Measurements from ENCODE around the gene SUFU.

Gene SUFU

DNA sequence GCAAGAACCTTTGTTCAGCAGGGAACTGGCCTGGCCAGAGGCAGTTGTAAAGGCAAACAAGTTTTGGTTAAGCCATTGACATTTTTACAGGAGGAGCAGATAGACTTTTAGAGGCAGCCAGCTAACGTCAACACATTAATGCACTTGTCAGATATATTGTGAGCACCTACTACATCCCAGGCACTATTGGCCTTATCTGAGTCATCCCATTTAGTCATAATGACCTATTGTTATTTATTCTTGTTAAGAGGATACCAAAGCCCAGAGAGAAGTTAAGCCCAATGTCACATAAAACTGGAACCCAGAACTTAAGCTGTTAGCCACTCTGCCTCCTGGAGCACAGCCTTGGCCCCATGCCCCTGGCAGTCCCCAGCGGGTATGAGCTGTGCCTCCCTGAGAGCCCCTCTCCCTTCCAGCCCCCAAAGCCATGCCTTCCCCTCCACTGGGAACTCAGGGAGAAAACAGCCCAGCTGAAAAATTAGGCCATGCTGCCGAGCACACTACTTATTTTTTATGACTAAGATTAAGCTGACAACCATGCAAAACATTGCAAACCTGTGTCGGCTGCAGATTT is 107.8 kb downstream of the SUFU start:
- TF ChIP-seq, protein P1, sequence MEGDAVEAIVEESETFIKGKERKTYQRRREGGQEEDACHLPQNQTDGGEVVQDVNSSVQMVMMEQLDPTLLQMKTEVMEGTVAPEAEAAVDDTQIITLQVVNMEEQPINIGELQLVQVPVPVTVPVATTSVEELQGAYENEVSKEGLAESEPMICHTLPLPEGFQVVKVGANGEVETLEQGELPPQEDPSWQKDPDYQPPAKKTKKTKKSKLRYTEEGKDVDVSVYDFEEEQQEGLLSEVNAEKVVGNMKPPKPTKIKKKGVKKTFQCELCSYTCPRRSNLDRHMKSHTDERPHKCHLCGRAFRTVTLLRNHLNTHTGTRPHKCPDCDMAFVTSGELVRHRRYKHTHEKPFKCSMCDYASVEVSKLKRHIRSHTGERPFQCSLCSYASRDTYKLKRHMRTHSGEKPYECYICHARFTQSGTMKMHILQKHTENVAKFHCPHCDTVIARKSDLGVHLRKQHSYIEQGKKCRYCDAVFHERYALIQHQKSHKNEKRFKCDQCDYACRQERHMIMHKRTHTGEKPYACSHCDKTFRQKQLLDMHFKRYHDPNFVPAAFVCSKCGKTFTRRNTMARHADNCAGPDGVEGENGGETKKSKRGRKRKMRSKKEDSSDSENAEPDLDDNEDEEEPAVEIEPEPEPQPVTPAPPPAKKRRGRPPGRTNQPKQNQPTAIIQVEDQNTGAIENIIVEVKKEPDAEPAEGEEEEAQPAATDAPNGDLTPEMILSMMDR (IDR thresholded peaks at IDR 0.05; ENCODE audit: unreplicated experiment in 3 of 3): no peak
- peaks cover 37% of the 10 kb centered on the region for H3K4me1 Mint-ChIP-seq
- H3K27ac Mint-ChIP-seq: peak overlapping the region; percentile 51 to 58 (median 52)
- no peaks in the 10 kb centered on the region for H3K27me3 Mint-ChIP-seq (ENCODE audit: low read depth)
- no peaks in the 10 kb centered on the region for H3K9me3 Mint-ChIP-seq
- no peak overlapping the region for H3K4me3 Mint-ChIP-seq
- H3K36me3 Mint-ChIP-seq (ENCODE audit: low read depth): peaks cover 34% of the 10 kb centered on the region

DNA sequence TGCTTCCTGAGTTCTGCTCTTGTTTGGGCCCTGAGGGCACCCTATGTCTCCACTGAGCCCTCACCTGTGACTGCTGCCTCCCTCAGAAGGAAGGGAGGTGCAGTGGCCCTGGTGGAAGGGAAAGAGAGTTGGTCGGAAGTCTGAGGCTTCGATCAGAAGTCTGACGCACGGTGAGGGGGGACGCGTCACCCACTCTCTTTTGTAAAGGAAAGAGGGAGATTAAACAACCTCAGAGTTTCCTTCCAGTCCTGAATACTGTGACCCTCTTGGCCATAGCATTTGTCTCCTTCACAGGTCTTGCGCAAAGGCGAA is 109.1 kb downstream of the SUFU start:
- Mint-ChIP-seq H3K36me3 (ENCODE audit: low read depth) (peaks cover 45% of the 10 kb centered on the region), H3K4me3 (no peak overlapping the region), H3K27ac (peak overlapping the region; percentile 51 to 58 (median 52)), H3K4me1 (peaks cover 45% of the 10 kb centered on the region), H3K9me3 (no peaks in the 10 kb centered on the region), H3K27me3 (ENCODE audit: low read depth) (no peaks in the 10 kb centered on the region)
- TF ChIP-seq, protein P1 (IDR thresholded peaks at IDR 0.05; ENCODE audit: unreplicated experiment in 3 of 3): no peak

- H3K36me3 Mint-ChIP-seq (ENCODE audit: low read depth): peaks cover 45% of the 10 kb centered on the region
- TF ChIP-seq, protein P1 (IDR thresholded peaks at IDR 0.05; ENCODE audit: unreplicated experiment in 3 of 3): no peak
- no peaks in the 10 kb centered on the region for H3K27me3 Mint-ChIP-seq (ENCODE audit: low read depth)
- peaks cover 49% of the 10 kb centered on the region for H3K4me1 Mint-ChIP-seq
- no peak overlapping the region for H3K4me3 Mint-ChIP-seq
- no peaks in the 10 kb centered on the region for H3K9me3 Mint-ChIP-seq
- H3K27ac Mint-ChIP-seq: peak overlapping the region; percentile 51 to 68 (median 65)
These were observed 109.5 kb downstream of the SUFU start for GRCh38 chr10:102613286-102613685.

DNA sequence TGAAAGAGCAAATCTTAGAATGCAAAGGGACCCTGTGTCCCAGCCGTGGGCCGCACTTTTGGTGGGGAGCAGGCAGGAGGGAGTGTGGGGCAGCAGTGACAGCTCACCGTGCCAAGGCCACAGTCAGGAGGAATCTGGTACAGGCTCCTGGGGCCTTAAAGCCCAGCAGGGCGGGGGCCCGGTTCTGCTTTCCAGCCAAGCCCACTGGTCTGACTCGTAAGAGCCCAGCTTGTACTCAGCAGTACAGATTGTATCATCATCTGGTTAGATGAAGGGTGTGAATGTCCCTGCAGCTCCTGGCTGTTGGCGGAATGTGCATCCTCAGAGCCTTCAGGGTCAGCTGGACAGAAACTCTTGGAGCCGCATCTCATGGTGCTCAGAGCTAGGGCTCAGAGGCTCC is 110.0 kb downstream of the SUFU start:
- Mint-ChIP-seq H3K27me3 (ENCODE audit: low read depth) (no peaks in the 10 kb centered on the region), H3K9me3 (no peaks in the 10 kb centered on the region), H3K27ac (peak overlapping the region in 2 of 3 experiments; percentile 65 to 68), H3K4me1 (peaks cover 54% of the 10 kb centered on the region), H3K36me3 (ENCODE audit: low read depth) (peaks cover 49% of the 10 kb centered on the region), H3K4me3 (no peak overlapping the region)
- TF ChIP-seq, protein P1 (IDR thresholded peaks at IDR 0.05; ENCODE audit: unreplicated experiment in 3 of 3): no peak

GRCh38 chr10:102614888-102615287 is 111.1 kb downstream of the SUFU start:
- TF ChIP-seq, protein P1 (IDR thresholded peaks at IDR 0.05; ENCODE audit: unreplicated experiment in 3 of 3): no peak
- peaks cover 61% of the 10 kb centered on the region for H3K4me1 Mint-ChIP-seq
- no peak overlapping the region for H3K4me3 Mint-ChIP-seq
- H3K36me3 Mint-ChIP-seq (ENCODE audit: low read depth): peaks cover 42% of the 10 kb centered on the region
- H3K27ac Mint-ChIP-seq: peak overlapping the region; percentile 70 to 85 (median 84)
- no peaks in the 10 kb centered on the region for H3K27me3 Mint-ChIP-seq (ENCODE audit: low read depth)
- H3K9me3 Mint-ChIP-seq: no peaks in the 10 kb centered on the region

- peak overlapping the region; percentile 85 to 99 (median 96) for H3K27ac Mint-ChIP-seq
- TF ChIP-seq, protein P1 (IDR thresholded peaks at IDR 0.05; ENCODE audit: unreplicated experiment in 3 of 3): peak in 1 of 3 experiments; percentile 32
- peaks cover 66% of the 10 kb centered on the region for H3K4me1 Mint-ChIP-seq
- H3K4me3 Mint-ChIP-seq: no peak overlapping the region
- no peaks in the 10 kb centered on the region for H3K27me3 Mint-ChIP-seq (ENCODE audit: low read depth)
- H3K36me3 Mint-ChIP-seq (ENCODE audit: low read depth): peaks cover 42% of the 10 kb centered on the region
- no peaks in the 10 kb centered on the region for H3K9me3 Mint-ChIP-seq
These were observed 111.6 kb downstream of the SUFU start for GRCh38 chr10:102615361-102615760.

All from nephron (organoid).